GM12873 (cell line): ENCODE results near the gene ACBD6.

ENCODE experiments used
- TF ChIP-seq, protein P1 (sequence below): IDR thresholded peaks from 2 replicates; pipeline ENCODE4 v1.5.1; 2012; ENCODE audit warnings: low read depth, mild to moderate bottlenecking, moderate library complexity, low read length, control low read depth; ENCODE audit not compliant: insufficient read depth; ENCODE audit errors: missing control alignments

Gene ACBD6

GRCh38 chr1:180533266-180533987 lies 31.1 kb upstream of the ACBD6 start:
- TF ChIP-seq, protein P1, sequence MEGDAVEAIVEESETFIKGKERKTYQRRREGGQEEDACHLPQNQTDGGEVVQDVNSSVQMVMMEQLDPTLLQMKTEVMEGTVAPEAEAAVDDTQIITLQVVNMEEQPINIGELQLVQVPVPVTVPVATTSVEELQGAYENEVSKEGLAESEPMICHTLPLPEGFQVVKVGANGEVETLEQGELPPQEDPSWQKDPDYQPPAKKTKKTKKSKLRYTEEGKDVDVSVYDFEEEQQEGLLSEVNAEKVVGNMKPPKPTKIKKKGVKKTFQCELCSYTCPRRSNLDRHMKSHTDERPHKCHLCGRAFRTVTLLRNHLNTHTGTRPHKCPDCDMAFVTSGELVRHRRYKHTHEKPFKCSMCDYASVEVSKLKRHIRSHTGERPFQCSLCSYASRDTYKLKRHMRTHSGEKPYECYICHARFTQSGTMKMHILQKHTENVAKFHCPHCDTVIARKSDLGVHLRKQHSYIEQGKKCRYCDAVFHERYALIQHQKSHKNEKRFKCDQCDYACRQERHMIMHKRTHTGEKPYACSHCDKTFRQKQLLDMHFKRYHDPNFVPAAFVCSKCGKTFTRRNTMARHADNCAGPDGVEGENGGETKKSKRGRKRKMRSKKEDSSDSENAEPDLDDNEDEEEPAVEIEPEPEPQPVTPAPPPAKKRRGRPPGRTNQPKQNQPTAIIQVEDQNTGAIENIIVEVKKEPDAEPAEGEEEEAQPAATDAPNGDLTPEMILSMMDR: peak; percentile 88

DNA sequence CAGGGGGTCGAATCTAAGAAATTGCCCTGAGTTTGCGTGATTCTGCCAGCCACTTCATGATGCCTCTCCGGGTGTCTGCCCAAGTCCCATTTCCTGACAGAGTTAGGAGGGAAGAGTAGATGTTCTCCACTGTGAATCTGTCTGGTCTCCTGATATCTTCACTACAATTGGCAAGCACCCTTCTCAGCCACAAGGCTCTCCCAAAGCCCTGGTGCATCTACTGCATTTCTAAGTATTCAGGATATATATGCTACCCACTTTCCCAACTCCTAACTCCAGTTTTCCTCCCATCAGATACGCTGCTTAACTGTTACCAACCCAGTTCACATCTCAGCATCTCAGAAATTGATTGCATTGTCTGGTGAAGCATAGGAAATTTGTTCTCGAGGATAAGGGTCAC lies 30.5 kb upstream of the ACBD6 start:
- TF ChIP-seq, protein P1: no peak

- TF ChIP-seq, protein P1: no peak
These were observed 28.1 kb upstream of the ACBD6 start for GRCh38 chr1:180530501-180530900.

GRCh38 chr1:180528868-180529470 lies 26.6 kb upstream of the ACBD6 start:
- TF ChIP-seq, protein P1: no peak

DNA sequence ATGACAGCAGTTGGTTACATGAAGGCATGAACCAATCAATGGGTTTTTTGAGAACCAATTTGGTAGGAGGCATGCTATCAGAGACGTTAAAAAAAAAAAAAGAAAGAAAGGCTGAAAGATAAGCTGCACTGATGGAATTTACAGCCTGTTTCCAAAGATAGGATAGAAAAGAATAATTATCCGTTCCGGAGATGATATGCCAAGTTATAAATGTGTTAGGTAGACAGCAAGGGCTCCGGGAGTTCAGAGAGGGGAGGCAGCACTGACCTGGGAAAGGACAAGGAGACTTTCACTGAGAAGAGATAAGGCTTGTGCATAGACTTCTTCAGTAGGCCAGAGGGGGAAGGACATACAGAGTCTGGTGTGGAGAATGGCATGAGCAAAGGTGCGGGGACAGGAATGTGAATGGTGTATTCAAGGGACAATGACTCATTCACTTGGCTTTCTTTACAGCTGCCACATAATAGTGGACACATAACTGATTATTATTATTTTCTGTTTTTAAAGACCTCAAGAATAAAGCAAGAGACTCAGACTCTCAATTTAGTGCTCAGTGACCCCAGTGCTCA lies 24.8 kb upstream of the ACBD6 start:
- TF ChIP-seq, protein P1: no peak

- TF ChIP-seq, protein P1: no peak
These were observed 23.3 kb upstream of the ACBD6 start for GRCh38 chr1:180525715-180526039.

- TF ChIP-seq, protein P1: no peak
These were observed 22.7 kb upstream of the ACBD6 start for GRCh38 chr1:180524915-180525714.
